ENCODE data around the gene AGMO.

- TF ChIP-seq, protein P1, sequence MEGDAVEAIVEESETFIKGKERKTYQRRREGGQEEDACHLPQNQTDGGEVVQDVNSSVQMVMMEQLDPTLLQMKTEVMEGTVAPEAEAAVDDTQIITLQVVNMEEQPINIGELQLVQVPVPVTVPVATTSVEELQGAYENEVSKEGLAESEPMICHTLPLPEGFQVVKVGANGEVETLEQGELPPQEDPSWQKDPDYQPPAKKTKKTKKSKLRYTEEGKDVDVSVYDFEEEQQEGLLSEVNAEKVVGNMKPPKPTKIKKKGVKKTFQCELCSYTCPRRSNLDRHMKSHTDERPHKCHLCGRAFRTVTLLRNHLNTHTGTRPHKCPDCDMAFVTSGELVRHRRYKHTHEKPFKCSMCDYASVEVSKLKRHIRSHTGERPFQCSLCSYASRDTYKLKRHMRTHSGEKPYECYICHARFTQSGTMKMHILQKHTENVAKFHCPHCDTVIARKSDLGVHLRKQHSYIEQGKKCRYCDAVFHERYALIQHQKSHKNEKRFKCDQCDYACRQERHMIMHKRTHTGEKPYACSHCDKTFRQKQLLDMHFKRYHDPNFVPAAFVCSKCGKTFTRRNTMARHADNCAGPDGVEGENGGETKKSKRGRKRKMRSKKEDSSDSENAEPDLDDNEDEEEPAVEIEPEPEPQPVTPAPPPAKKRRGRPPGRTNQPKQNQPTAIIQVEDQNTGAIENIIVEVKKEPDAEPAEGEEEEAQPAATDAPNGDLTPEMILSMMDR (IDR thresholded peaks at IDR 0.05) = no peak
- no peak for TF ChIP-seq POLR2A (IDR thresholded peaks at IDR 0.05)
- TF ChIP-seq POLR2AphosphoS5 (IDR thresholded peaks at IDR 0.05) = no peak
- no peak for TF ChIP-seq EP300 (IDR thresholded peaks at IDR 0.05)
These were observed 191.4 kb downstream of the AGMO start for GRCh38 chr7:15370441-15370840.
